Ectodermal cell (in vitro differentiated cells): Measurements from ENCODE around the gene MED8.

Experiments
- H3K27ac ChIP-seq: 2 replicates; pipeline ENCODE4 v1.7.0; 2013; ENCODE audit warnings: mild to moderate bottlenecking, low read depth, low read length; ENCODE audit not compliant: insufficient read depth, poor library complexity, severe bottlenecking
- H3K27me3 ChIP-seq: 2 replicates; pipeline ENCODE4 v1.7.0; 2013; ENCODE audit warnings: mild to moderate bottlenecking, low read length; ENCODE audit not compliant: insufficient read depth, control insufficient read depth, poor library complexity, severe bottlenecking
- H3K36me3 ChIP-seq: one replicate; pipeline ENCODE4 v1.7.0; 2013; ENCODE audit warnings: low read length; ENCODE audit not compliant: control insufficient read depth, insufficient read depth
- H3K4me1 ChIP-seq: one replicate; pipeline ENCODE4 v1.7.0; 2013; ENCODE audit warnings: low read length; ENCODE audit not compliant: control insufficient read depth, insufficient read depth
- H3K4me3 ChIP-seq: 2 replicates; pipeline ENCODE4 v1.7.0; 2013; ENCODE audit warnings: low read depth, low read length, control low read depth; ENCODE audit not compliant: insufficient read depth
- H3K9me3 ChIP-seq: 2 replicates; pipeline ENCODE4 v1.7.0; 2013; ENCODE audit warnings: mild to moderate bottlenecking, low read length, moderate library complexity; ENCODE audit not compliant: control insufficient read depth
- WGBS, 2 experiments: methylation state at CpG; one replicate each; pipeline ENCODE4 v1.1.7; 2013; ENCODE audit warnings: missing lambda C conversion rate in 2 of 2; 5-methylcytosine and 5-hydroxymethylcytosine counted together

Gene MED8

GRCh38 chr1:43339584-43340232 is 49.9 kb downstream of the MED8 start:
- Histone ChIP-seq H3K4me3 (no peak overlapping the region), H3K36me3 (no peaks in the 10 kb centered on the region), H3K27ac (no peak overlapping the region), H3K9me3 (no peaks in the 10 kb centered on the region), H3K4me1 (no peaks in the 10 kb centered on the region), H3K27me3 (no peaks in the 10 kb centered on the region)
- WGBS, 2 experiments, result 90 to 93% methylated on average over 6 of the region's 6 CpGs

GRCh38 chr1:43338001-43338400 is 51.6 kb downstream of the MED8 start:
- H3K27ac ChIP-seq, result no peak overlapping the region
- H3K9me3 ChIP-seq, result no peaks in the 10 kb centered on the region
- no peaks in the 10 kb centered on the region for H3K36me3 ChIP-seq
- H3K4me3 ChIP-seq, result no peak overlapping the region
- H3K4me1 ChIP-seq, result no peaks in the 10 kb centered on the region
- 94 to 95% methylated on average over 5 of the region's 5 CpGs for WGBS, 2 experiments
- no peaks in the 10 kb centered on the region for H3K27me3 ChIP-seq

- no peaks in the 10 kb centered on the region for H3K27me3 ChIP-seq
- H3K9me3 ChIP-seq, result no peaks in the 10 kb centered on the region
- H3K4me1 ChIP-seq, result no peaks in the 10 kb centered on the region
- no peaks in the 10 kb centered on the region for H3K36me3 ChIP-seq
- no peak within 1 kb of the TSS for H3K4me3 ChIP-seq
- 77 to 90% methylated on average over 3 of the region's 3 CpGs for WGBS, 2 experiments
- no peak within 1 kb of the TSS for H3K27ac ChIP-seq
Observed at GRCh38 chr1:43337588-43337987, 52.0 kb downstream of the MED8 start, which contains the start of gene MPL. Gene MPL, plus strand, starts transcription at chr1:43337818. Its CDS starts 31 bp downstream, at chr1:43337849.

- H3K9me3 ChIP-seq, result no peaks in the 10 kb centered on the region
- H3K27ac ChIP-seq, result no peak overlapping the region
- peaks cover 5% of the 10 kb centered on the region for H3K4me1 ChIP-seq
- H3K27me3 ChIP-seq, result no peaks in the 10 kb centered on the region
- no peaks in the 10 kb centered on the region for H3K36me3 ChIP-seq
- WGBS, 2 experiments, result 90 to 92% methylated on average over 7 of the region's 7 CpGs
- H3K4me3 ChIP-seq, result no peak overlapping the region
Observed at GRCh38 chr1:43334453-43335205, 55.0 kb downstream of the MED8 start.
